Esophagus mucosa (tissue), 1 donor: ENCODE data around the gene STMN1. TPM values are rescaled to one million over a fixed set of nuclear protein-coding genes. Genes with fewer than 3 reads are reported as not detected.
A peak's percentile ranks its signal among the peaks of the same experiment; 100 is the strongest.
"Not testable (repeated sequence)": the region's sequence is repeated elsewhere in the genome, so short reads cannot be mapped to it uniquely, and the experiment has no call there.

ENCODE experiments used
- ATAC-seq: fragments of 200-7000 bp; cut with Tn5 transposase; one replicate; pipeline ENCODE4 v1.9.1; 2020
- total RNA-seq: library from RNA; stranded (reverse); gene quantifications from one replicate; pipeline ENCODE4 v1.2.4, GENCODE V29; 2023
- donor health status: DM: yes; HTN: yes; CAD: no.

Gene STMN1
- 110 TPM for total RNA-seq

GRCh38 chr1:25905680-25906643 is at the start of gene STMN1:
TSS of gene STMN1 (minus strand) at chr1:25906419. CDS start at chr1:25904676, 1,743 bp downstream.
- ATAC-seq = peak; percentile 80

GRCh38 chr1:25955553-25955952 is 49.3 kb upstream of the STMN1 start:
- ATAC-seq = no peak

DNA sequence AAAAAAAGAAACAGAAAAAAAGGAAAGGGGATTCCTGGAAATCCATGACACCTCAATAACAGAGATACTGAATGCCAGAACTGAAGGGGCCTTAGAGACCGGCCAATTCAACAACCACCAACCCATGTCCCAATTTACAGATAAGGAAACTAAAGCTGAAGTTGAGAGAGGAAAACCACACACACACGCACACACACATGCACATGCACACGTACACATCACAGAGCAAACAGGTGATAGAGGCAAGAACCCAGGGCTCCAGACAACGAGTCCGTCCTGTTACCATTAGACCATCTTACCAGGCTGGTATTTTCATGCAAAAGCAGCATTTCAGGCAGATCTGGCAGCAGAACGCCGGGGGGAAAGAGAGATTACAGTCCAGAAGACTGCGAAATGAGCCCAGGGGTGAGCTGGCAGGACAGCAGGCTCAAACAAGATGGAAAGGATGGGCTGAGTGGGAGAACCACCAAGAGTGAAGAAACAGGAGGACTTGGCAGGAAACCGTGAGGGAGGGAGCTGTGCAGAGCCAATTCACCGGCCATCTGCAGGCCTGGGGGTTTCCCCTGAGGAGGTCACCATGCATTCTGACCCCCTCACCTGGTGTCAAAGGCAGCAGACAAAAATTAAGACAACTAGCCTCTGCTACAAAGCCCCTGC is 48.2 kb upstream of the STMN1 start:
- ATAC-seq = peak; percentile 35

GRCh38 chr1:25952841-25953401 is 46.7 kb upstream of the STMN1 start:
- no peak for ATAC-seq

DNA sequence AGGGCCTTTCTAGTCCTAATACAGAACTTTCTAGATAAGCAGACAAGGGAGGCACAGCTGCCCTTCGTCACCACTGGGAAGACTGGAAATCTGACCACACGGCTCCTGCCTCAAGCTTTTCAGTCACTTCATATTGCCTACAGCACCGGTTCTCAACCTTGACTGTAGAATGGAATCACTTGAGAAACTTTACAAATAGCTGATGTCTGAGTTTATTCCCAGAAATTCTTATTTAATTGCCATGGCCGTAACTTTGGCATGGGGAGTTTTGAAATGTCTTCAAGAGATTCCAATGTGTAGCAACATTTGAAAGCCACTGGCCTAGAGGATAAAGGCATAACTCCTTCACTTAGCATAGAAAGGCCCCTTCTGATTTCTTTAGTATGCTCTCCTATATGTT is 42.4 kb upstream of the STMN1 start:
- no peak for ATAC-seq

DNA sequence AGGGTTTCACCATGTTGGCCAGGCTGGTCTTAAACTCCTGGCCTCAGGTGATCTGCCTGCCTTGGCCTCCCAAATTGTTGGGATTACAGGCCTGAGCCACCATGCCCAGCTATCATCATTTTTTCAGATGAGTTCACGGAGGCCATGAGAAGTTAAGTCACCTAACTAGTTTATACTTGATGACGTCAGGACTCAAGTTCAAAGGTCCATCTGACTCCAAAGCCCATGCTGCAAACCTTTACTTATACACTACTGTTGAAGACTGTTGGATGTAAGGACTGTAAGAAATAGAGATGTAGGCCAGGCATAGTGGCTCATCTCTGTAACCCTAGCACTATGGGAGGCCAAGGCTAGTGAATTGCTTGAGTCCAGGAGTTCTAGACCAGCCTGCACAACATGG is 40.8 kb upstream of the STMN1 start:
- ATAC-seq = no peak

GRCh38 chr1:25945761-25946160 is 39.5 kb upstream of the STMN1 start:
- no peak for ATAC-seq

GRCh38 chr1:25944986-25945385 is 38.8 kb upstream of the STMN1 start:
- ATAC-seq = peak; percentile 46

DNA sequence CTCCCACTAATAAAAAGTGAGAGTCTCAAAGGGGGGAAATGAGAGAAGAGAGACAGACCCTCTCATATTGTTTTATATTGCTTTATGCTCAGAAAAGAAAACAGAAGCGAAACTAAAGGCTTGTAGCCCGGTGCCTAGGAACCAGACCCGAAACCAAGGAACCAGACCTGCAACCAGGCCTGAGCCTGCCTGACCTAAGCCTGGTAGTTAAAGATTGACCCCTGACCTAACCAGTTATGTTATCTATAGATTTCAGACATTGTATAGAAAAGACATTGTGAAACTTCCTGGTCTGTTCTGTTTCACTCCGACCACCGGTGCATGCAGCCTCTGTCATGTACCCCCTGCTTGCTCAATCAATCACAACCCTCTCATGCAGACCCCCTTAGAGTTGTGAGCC is 37.3 kb upstream of the STMN1 start:
- not testable (repeated sequence) for ATAC-seq

DNA sequence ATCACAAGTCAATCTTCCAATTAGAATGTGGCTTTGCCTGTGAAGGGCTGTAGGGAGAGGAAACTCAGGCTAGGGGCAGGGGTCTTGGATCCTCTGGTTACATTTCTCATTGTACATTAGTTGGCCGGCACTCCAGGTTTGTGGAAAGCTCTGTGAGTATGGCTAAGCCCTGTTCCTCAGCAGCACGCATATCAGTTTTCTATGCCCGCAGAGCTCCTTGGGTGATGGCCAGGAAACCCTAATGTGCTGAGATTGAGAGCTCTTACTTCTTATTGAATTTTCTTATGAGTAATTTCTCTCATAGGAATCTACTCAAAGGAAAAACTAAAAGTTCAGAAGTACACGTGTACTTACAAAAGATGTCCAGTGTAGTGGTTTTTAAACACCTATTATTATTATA is 30.7 kb upstream of the STMN1 start:
- ATAC-seq = no peak

DNA sequence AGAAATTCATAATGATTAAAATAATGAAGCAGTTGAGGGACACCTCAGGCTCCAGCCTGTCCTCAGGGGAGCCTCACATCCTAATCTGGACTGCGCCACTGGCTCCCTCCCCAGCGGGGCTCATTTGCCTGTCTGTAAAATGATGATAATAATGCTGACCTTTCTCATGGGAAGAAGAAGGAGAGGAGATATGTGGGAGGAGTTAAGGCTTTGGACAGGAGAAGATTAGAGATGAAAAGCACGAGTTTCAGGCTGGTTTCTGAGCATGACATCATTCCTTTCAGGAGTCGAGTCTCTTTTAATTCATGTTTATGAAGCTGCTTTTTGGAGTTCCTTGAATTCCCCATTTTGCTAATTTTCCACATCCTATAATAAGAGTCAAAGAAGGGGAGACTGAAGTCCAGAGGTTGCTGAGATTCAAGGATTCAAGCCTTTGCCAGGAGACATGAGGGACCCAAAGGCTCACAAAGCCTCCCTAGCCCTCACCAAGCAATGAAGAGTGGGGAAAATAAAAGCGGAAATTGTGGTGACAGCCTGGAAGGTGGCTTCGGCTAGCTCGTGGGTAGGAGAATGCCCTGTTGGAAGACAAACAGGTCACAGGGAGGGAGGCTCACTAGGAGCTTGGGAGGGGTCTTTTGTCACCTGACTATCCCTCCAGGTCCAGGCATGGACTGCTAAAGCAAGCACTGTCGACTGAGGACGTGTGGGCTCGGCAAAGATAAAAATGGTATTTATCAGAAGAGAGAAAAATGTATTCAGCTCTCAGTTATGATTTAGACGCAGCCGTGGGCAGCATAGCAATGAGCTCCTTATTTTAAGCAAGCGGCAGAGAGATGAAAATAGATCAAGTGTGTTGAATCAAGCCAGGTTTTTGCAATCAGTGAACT is 27.5 kb upstream of the STMN1 start:
- ATAC-seq = no peak

DNA sequence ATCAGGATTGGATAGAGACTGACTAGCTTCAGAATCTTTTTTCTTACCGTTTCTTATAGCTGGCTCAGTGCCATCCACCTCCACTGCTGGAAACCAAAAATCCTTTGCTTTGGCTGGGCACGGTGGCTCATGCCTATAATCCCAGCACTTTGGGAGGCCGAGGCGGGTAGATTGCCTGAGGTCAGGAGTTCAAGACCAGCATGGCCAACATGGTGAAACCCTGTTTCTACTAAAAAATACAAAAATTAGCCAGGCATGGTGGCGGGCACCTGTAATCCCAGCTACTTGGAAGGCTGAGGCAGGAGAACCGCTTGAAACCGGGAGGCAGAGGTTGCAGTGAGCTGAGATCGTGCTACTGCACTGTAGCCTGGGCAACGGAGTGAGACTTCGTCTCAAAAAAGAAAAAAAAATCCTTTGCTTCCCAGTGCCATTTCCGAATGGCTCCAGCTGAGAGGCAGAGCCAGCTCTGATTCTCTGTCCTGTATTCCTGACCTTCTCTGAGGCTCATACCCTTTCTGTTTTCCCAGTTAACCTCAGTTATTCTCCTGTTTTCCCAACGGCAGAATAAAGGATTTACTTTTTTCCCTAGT is 26.7 kb upstream of the STMN1 start:
- ATAC-seq = not testable (repeated sequence)

- no peak for ATAC-seq
Observed at GRCh38 chr1:25932321-25932720, 26.1 kb upstream of the STMN1 start.

DNA sequence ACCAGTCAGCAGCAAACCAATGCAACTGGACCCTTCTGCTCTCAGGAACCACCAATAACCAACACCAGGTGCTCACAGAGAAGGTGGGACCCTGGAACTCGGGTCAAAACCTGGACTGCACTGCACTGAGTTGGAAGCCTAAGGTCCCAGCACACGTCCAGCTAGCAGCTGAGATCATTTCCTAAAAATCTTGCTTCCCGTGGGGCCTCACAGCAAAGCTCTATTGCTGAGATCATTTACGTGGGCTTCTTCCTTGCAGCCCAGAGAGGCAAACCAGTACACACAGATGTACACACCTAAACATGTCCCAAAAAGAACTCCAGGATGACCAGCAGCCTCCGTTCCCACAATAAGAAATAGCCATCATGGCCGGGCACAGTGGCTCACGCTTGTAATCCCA is 22.8 kb upstream of the STMN1 start:
- ATAC-seq = no peak

DNA sequence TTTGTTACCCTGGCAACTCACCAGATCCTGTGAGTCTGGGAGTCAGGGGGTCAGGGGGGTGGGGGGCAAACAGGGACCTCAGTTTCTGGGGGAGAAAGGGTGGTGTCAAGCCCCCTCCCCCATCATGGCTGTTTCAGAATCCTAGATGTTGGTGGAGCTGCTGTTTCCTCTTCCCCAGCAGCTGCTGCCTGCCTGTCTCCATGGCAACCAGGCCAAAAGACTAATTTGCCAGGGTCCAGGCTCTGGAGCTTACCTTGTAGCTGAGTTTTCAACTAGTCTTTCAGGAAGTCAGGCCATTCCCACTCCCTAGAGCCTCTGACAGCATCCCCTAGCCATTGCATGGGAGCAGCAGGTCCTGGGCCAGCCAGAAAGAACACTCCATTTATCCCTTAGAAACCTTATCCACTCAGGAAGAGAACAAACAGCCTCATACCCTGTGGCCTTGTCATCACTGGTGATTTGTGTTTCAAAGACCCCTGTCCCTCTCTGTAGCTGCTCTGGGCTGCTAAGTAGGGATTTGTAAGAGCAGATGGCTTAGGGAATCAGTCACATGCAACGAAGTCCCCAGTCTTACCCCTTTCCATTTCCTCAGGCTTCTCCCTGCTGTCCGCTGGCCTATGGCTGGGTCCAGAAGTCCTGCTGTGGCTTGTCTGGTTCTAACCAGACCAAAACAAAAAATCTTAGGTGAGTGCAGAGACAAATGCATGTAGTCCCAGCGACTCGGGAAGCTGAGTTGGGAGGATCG is 21.5 kb upstream of the STMN1 start:
- ATAC-seq = no peak

- no peak for ATAC-seq
Observed at GRCh38 chr1:25926731-25927496, 20.7 kb upstream of the STMN1 start.

DNA sequence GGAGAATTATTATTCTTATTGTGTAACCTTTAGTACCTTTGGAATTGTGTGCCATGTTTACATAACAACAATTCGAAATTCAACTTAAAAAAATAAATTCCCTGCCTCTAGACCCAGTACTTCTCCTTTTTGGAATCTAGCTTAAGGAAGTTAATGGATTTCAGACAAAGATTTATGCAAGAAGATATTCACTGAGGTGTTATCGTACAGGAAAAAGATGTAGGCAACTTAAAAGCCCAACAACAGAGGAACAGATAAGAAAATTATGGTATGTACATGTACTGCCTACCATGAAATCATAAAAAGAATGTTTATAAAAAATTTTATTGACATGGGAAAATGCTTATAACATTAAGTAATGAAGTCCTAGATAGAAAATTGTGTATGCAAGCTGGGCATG is 18.2 kb upstream of the STMN1 start:
- no peak for ATAC-seq

- ATAC-seq = peak; percentile 55
Observed at GRCh38 chr1:25922971-25923552, 16.8 kb upstream of the STMN1 start.

DNA sequence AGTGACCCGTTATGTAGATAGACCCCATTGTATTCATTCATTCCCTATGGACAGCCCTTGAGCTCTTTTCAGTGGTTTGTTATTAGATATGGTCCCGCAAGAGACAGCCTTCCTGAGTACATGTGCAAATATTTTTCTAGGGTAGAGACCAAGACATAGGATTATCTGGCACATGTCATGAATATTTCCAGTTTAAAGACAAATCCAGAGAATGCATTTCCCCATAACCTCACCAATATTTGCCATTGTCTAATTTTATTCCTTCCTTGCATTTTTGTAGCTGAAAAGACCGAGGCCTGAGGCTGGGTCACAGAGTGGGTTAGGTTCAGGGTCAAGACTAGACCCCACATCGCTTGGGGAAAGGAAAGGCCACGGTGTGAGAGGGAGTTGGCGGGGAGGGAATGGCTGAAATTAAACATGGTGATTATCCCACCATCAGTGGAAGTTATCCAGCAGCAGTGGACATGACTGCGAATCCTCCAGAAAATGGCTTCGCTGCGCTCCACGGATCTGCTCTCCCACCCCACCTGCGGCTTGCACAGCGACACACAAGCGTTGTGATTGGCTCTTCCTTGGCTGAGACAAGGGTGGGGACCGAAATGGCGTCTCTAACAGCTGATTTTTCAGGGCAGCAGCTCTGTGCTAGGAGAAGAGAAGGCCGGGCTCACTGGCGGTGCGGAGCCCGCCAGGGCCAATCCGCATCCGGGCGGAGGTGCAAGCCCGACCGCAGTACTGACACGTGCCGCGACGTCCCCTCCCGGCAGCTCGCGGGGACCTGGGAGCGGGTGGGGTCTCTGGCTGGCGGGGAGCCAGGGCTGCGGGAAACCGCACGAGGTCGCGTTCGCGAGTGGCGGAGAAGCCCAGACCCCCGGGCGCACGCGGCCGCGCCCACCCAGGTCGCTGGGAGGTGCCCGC is 16.1 kb upstream of the STMN1 start:
- peak; percentile 70 for ATAC-seq
